H1 (cell line): Measurements from ENCODE around the gene PLXNA4. TPM values are rescaled to one million over a fixed set of nuclear protein-coding genes. Genes with fewer than 3 reads are reported as not detected.

Experiments
- ASH2L ChIP-seq: fragments of 200-600, 300-600 bp; sonication (generic); IDR thresholded peaks from one replicate; pipeline ENCODE4 v1.7.1; 2017; ENCODE audit warnings: low read length
- GTF2F1 ChIP-seq: IDR thresholded peaks from 2 replicates; pipeline ENCODE4 v1.6.1; 2012; ENCODE audit warnings: low read depth, low read length, improper control_type of control experiment, borderline replicate concordance
- TAF7 ChIP-seq: optimal IDR thresholded peaks from 2 replicates; pipeline ENCODE3; 2011; ENCODE audit warnings: low read depth, mild to moderate bottlenecking, inconsistent platforms, low read length, moderate library complexity, borderline replicate concordance
- polyA plus RNA-seq, 7 experiments: library from polyadenylated mRNA; depleted of rRNA in 3 of 7; stranded (reverse) in 5 of 7; unstranded in 2 of 7; fragments of >200 nt in 5 of 7; fragments of 200-250 nt in 2 of 7; gene quantifications; 1 replicate in 5 of 7; 2 replicates in 1 of 7; 4 replicates in 1 of 7; pipeline versions ENCODE4 v1.2.1 to v1.2.3, GENCODE V29; 2011 to 2013; ENCODE audit warnings: missing spikeins in 2 of 7, mixed read lengths in 2 of 7
- total RNA-seq: library from RNA; stranded (reverse); fragmentation: NEBNext Ultra II Directional; extraction: Animal tissue kit (Norgen Biotek cat#: 25700); gene quantifications from 2 replicates; pipeline ENCODE4 v1.2.1, GENCODE V29; 2021

The PLXNA4 gene
- total and polyA plus RNA-seq, 2 of the 8 experiments (the other 6 are each of a cell fraction or from before 2014, with no cell fraction given), result 0.76 to 0.79 TPM

- TF ChIP-seq TAF7, result no peak
- no peak for TF ChIP-seq GTF2F1
- no peak for TF ChIP-seq ASH2L
- TF ChIP-seq, all 59 proteins: peak for 0
Measured at GRCh38 chr7:132548489-132549078, 27.7 kb downstream of the PLXNA4 start (continued).
